Colonic mucosa (tissue), 4 donors: ENCODE data around the gene CCM2. TPM values are rescaled to one million over a fixed set of nuclear protein-coding genes. Genes with fewer than 3 reads are reported as not detected.
"Not testable (repeated sequence)": the region's sequence is repeated elsewhere in the genome, so short reads cannot be mapped to it uniquely, and the experiment has no call there.

Experiments used
- DNase-seq: peaks from one replicate; pipeline ENCODE4 v3.0.0-alpha.2; 2020
- H3K27ac ChIP-seq: fragments of 200-600 bp; one replicate; pipeline ENCODE4 v1.8.0; 2021
- H3K27me3 ChIP-seq: fragments of 200-600 bp; one replicate; pipeline ENCODE4 v1.8.0; 2021
- H3K36me3 ChIP-seq: fragments of 200-600 bp; one replicate; pipeline ENCODE4 v1.8.0; 2021
- H3K4me1 ChIP-seq: fragments of 200-600 bp; one replicate; pipeline ENCODE4 v1.8.0; 2021; ENCODE audit warnings: mild to moderate bottlenecking
- H3K4me3 ChIP-seq: fragments of 200-600 bp; one replicate; pipeline ENCODE4 v1.8.0; 2021
- H3K9ac ChIP-seq, 2 donors: one replicate each; pipeline ENCODE4 v1.7.0; 2013; ENCODE audit warnings: control low read depth in 2 of 2, low read depth in 2 of 2, low read length in 2 of 2
- H3K9me3 ChIP-seq: fragments of 200-600 bp; one replicate; pipeline ENCODE4 v1.8.0; 2021
- CTCF ChIP-seq: fragments of 200-600 bp; IDR thresholded peaks from one replicate; pipeline ENCODE4 v1.8.0; 2022; ENCODE audit warnings: antibody characterized with exemption, mild to moderate bottlenecking
- intact Hi-C: fragments of 100-400 bp; cut with DNase I; formaldehyde crosslinking; loops from one replicate; pipeline ENCODE4 v1.14.1; 2022
- total RNA-seq, 2 donors: library from RNA; stranded (reverse); fragmentation: NEBNext Ultra II Directional in 1 of 2; extraction: Animal tissue kit (Norgen Biotek cat#: 25700) in 1 of 2; gene quantifications; one replicate each; pipeline ENCODE4 v1.2.1, GENCODE V29; 2021
- donor health status: healthy.
- donor health status: DM: no; HTN: no; CAD: no.
- donor health status: DM: no; HTN: no; CAD: no.

Gene CCM2
- total RNA-seq, 2 donors from 2014 or later, result 34.8 to 38.0 TPM

GRCh38 chr7:45111298-45112223 lies 111.6 kb downstream of the CCM2 start, which contains the start of gene TBRG4:
Gene TBRG4, minus strand, starts transcription at chr7:45111697. Its CDS starts 2,460 bp downstream, at chr7:45109237.
- intact Hi-C loops, result loop anchor here (10.0 kb wide), 1 partner anchor 507 kb away; the partner anchor contains the start of gene OGDH
- Histone ChIP-seq H3K36me3 (peaks cover 8% of the 10 kb centered on the region), H3K9me3 (no peaks in the 10 kb centered on the region), H3K27ac (peak within 1 kb of the TSS; percentile 94), H3K4me3 (peak within 1 kb of the TSS; percentile 65), H3K27me3 (no peaks in the 10 kb centered on the region), H3K4me1 (peaks cover 13% of the 10 kb centered on the region), H3K9ac (peak within 1 kb of the TSS; percentile 89 to 94)
- no peak for TF ChIP-seq CTCF
- peak; percentile 96 for DNase-seq

GRCh38 chr7:45112648-45113047 lies 112.6 kb downstream of the CCM2 start:
- Histone ChIP-seq H3K27ac (no peak overlapping the region), H3K27me3 (no peaks in the 10 kb centered on the region), H3K36me3 (peaks cover 5% of the 10 kb centered on the region), H3K9ac (no peak overlapping the region), H3K9me3 (no peaks in the 10 kb centered on the region), H3K4me3 (no peak overlapping the region), H3K4me1 (peaks cover 13% of the 10 kb centered on the region)
- DNase-seq, result no peak
- intact Hi-C loops, result loop anchor here (10.0 kb wide), 1 partner anchor 508 kb away; the partner anchor contains the start of gene OGDH
- no peak for TF ChIP-seq CTCF

GRCh38 chr7:45114257-45114656 lies 114.3 kb downstream of the CCM2 start:
- not testable (repeated sequence) for H3K27me3 ChIP-seq, H3K9ac ChIP-seq, H3K36me3 ChIP-seq, DNase-seq, H3K27ac ChIP-seq, H3K9me3 ChIP-seq, H3K4me3 ChIP-seq, H3K4me1 ChIP-seq
- intact Hi-C loops, result loop anchor here (10.0 kb wide), 1 partner anchor 509 kb away; the partner anchor contains the start of gene OGDH

- DNase-seq, result no peak
- H3K4me3 ChIP-seq, result no peak overlapping the region
- intact Hi-C loops, result loop anchor here (5.0 to 10.0 kb wide), 2 partner anchors 133 to 510 kb away; partner anchors contain the start of gene OGDH
- no peaks in the 10 kb centered on the region for H3K27me3 ChIP-seq
- H3K9ac ChIP-seq, result no peak overlapping the region
- H3K4me1 ChIP-seq, result no peaks in the 10 kb centered on the region
- no peaks in the 10 kb centered on the region for H3K9me3 ChIP-seq
- TF ChIP-seq CTCF, result no peak
- H3K36me3 ChIP-seq, result no peaks in the 10 kb centered on the region
- H3K27ac ChIP-seq, result no peak overlapping the region
Measured at GRCh38 chr7:45114926-45115325, 114.9 kb downstream of the CCM2 start.

GRCh38 chr7:45116048-45116447 lies 116.0 kb downstream of the CCM2 start:
- Histone ChIP-seq H3K27ac (no peak overlapping the region), H3K4me1 (no peaks in the 10 kb centered on the region), H3K9ac (no peak overlapping the region), H3K27me3 (no peaks in the 10 kb centered on the region), H3K4me3 (no peak overlapping the region), H3K36me3 (no peaks in the 10 kb centered on the region), H3K9me3 (no peaks in the 10 kb centered on the region)
- no peak for DNase-seq
- no peak for TF ChIP-seq CTCF
- intact Hi-C loops, result loop anchor here (5.0 to 10.0 kb wide), 2 partner anchors 134 to 511 kb away; partner anchors contain the start of gene OGDH
